GM13976 (cell line): Measurements from ENCODE around the gene EDRF1.

Experiments used
- DNase-seq: peaks from one replicate; pipeline ENCODE4 v3.0.0; 2012; ENCODE audit warnings: low spot score
- CTCF ChIP-seq: IDR thresholded peaks from 2 replicates; pipeline ENCODE4 v1.5.1; 2012; ENCODE audit warnings: borderline replicate concordance, mild to moderate bottlenecking; ENCODE audit not compliant: insufficient read depth; ENCODE audit errors: extremely low read depth, missing control alignments, control extremely low read depth
- in situ Hi-C: fragments of 300-500 bp; cut with MboI; formaldehyde crosslinking; loops from one replicate; pipeline ENCODE4 v1.12.0; 2022; ENCODE audit warnings: low sequenced_read_pairs, mixed read lengths, inconsistent platforms; ENCODE audit not compliant: unreplicated experiment

EDRF1 gene

GRCh38 chr10:125802739-125803138 is 83.2 kb downstream of the EDRF1 start:
- no peak for TF ChIP-seq CTCF
- in situ Hi-C loops = no loop called here
- DNase-seq = no peak

DNA sequence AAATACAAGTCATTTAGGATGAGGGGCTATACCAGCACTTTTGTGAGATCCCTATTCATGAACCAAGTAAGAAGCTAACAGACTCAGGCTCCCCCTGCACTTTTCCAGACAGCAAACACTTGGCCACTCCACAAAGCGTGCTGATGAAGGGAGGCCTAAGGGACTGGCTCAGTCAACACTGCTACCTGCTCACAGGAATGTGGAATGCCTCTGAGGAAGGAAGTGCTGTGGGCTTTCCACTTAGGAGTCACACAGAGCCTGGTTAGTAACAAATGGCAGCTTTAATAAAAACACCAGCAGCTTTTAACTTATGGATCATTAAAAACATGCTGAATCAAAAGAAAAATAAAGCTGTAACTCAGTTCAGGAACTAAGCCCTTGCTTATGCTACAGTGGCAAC is 88.5 kb downstream of the EDRF1 start:
- in situ Hi-C loops = no loop called here

DNA sequence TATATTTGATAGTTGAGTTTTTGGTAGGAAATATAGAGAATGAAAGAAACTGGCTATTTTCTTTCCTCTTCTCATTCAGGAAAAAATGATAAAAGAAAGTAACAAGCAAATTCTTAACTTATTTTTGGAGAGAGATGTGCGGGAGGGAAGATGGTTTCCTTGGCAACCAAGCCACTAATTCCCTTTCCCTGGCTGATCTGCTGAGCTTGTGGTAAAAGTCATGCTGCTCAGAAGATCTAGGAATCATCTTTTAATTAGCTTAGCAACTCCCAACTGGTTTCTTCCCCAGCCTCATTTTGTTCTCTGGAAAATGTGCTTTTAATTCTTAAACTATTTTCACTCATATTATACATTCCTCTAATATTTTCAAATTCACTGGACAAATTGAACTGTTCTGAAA is 91.7 kb downstream of the EDRF1 start:
- no peak for TF ChIP-seq CTCF
- no peak for DNase-seq
- in situ Hi-C loops = no loop called here

More for the DNA sequence above, 88.5 kb downstream of the EDRF1 start:
- no peak for TF ChIP-seq CTCF
- no peak for DNase-seq

GRCh38 chr10:125812128-125812750 is 92.7 kb downstream of the EDRF1 start:
- TF ChIP-seq CTCF = no peak

More at GRCh38 chr10:125812128-125812750, 92.7 kb downstream of the EDRF1 start:
- in situ Hi-C loops = no loop called here
- no peak for DNase-seq
